GM19043 (cell line): ENCODE data around the gene NDST1.

Experiments
- ATAC-seq: cut with Tn5 transposase; IDR thresholded peaks from one replicate; pipeline ENCODE4 v1.9.1; 2021; ENCODE audit warnings: low read depth; ENCODE audit not compliant: unreplicated experiment

Gene NDST1

GRCh38 chr5:150582241-150583109 is 74.5 kb downstream of the NDST1 start:
- no peak for ATAC-seq

- ATAC-seq, result no peak
Observed at GRCh38 chr5:150583541-150584225, 75.8 kb downstream of the NDST1 start.

GRCh38 chr5:150584556-150585335 is 76.8 kb downstream of the NDST1 start:
- no peak for ATAC-seq

GRCh38 chr5:150585781-150586341 is 77.9 kb downstream of the NDST1 start:
- ATAC-seq, result no peak

GRCh38 chr5:150587016-150587415 is 79.1 kb downstream of the NDST1 start:
- ATAC-seq, result no peak

GRCh38 chr5:150587856-150588595 is 80.1 kb downstream of the NDST1 start:
- ATAC-seq, result no peak

- ATAC-seq, result no peak
Observed at GRCh38 chr5:150588596-150588890, 80.6 kb downstream of the NDST1 start.

GRCh38 chr5:150589862-150590601 is 82.1 kb downstream of the NDST1 start:
- ATAC-seq, result no peak

GRCh38 chr5:150590979-150591695 is 83.2 kb downstream of the NDST1 start:
- ATAC-seq, result no peak

- no peak for ATAC-seq
Observed at GRCh38 chr5:150593593-150593992, 85.7 kb downstream of the NDST1 start.

- ATAC-seq, result no peak
Observed at GRCh38 chr5:150593996-150594395, 86.1 kb downstream of the NDST1 start.

- ATAC-seq, result no peak
Observed at GRCh38 chr5:150595466-150596031, 87.6 kb downstream of the NDST1 start.

- ATAC-seq, result no peak
Observed at GRCh38 chr5:150596313-150596712, 88.4 kb downstream of the NDST1 start.

- ATAC-seq, result no peak
Observed at GRCh38 chr5:150596826-150597225, 88.9 kb downstream of the NDST1 start.

GRCh38 chr5:150598006-150598405 is 90.1 kb downstream of the NDST1 start:
- ATAC-seq, result no peak

- no peak for ATAC-seq
Observed at GRCh38 chr5:150598821-150599273, 90.9 kb downstream of the NDST1 start.

GRCh38 chr5:150599281-150599680 is 91.3 kb downstream of the NDST1 start:
- no peak for ATAC-seq

GRCh38 chr5:150599917-150600511 is 92.1 kb downstream of the NDST1 start:
- no peak for ATAC-seq
